HG03175 (cell line): ENCODE data around the gene CSTF1.

Experiments
- ATAC-seq: cut with Tn5 transposase; IDR thresholded peaks from one replicate; pipeline ENCODE4 v1.9.1; 2021; ENCODE audit warnings: mild to moderate bottlenecking, moderate library complexity; ENCODE audit not compliant: unreplicated experiment

Gene CSTF1

DNA sequence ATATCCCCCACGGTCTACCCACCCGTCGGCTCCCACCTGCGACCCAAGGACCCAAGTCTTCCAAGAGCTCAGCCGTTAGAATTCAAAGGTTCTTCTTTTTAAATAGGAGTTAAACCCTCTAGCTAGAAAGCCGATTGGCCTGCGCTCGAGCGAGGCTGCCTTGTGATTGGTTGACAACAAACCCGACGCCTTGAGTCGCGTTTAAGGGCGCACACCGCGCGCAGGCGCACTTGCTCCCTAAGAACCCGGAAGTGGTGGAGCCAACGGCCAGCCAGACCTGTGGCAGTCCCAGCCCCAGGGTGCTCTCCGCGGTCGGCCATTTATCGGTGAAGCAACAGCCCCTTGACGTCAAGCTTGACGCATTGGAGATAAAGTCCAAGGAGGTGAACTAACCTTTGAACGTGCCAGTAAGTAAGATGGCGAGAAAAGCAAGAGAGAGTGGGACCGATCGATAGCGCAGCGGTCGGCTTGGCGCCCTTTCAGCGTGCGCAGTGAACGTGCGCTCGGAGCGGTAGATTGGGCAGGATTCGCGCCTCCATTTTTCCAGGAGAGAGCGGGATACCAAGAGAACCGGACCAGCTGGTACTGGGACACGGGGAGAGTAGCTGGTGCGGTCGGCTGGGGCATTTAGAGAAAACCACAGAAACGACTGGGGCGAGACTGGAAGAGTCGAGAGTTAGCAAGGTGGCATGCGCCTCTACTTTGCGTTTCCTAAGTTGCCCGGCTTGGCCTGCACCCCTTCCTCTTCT lies at the start of gene CSTF1, which contains the start of gene AURKA:
Gene CSTF1 (plus strand): TSS at position 514 of the 749 bp plus-strand sequence. CDS start 2,908 bp downstream, outside the sequence.
Gene AURKA (minus strand): TSS at position 84 of the 749 bp plus-strand sequence. CDS start 4,018 bp downstream, outside the sequence.
- peak; percentile 89 for ATAC-seq

DNA sequence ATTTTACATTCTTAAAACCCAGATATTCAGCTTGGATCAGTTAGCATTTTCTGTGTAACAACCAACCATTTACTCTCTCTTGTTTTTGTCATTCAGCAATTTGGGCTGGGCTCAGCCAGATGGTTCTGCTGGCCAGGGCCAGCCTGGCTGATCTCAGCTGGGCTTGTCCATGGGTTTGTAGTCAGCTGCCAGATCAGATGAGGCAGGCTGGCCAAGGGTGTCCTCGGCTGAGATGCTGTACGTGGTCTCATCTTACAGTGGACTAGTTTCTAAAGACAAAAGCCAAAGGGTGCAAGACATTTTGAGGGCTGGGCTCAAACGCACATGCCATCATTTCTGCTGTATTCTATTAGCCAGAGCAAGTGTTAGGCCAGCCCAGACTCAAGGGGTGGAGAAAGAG lies 49.7 kb upstream of the CSTF1 start:
- no peak for ATAC-seq

DNA sequence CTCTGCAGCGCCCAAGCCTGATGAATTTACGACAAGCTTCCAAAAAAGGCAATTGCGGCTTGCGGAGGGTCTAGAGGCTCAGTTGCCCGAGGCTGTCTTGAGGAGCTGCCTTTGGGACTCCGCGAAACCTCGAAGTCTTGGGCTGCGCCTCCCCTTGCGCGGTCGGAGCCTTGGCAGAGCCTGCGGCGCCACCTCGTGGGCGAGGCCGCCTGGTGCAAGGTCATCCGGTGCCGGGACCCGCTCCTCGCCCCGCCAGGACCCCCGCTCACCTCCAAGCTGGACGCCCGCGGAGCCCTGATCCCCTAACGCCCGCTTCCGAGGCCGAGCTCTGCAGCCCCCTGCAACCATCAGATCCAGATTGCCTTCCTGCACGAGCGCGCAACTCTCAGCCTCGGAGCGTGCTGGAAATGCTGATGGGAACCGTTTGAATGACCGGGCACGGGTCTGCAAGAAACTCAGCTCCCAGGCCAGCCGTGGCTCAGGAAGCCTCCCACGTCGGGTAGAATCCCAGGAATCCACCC lies 48.5 kb upstream of the CSTF1 start:
- ATAC-seq: peak; percentile 62

DNA sequence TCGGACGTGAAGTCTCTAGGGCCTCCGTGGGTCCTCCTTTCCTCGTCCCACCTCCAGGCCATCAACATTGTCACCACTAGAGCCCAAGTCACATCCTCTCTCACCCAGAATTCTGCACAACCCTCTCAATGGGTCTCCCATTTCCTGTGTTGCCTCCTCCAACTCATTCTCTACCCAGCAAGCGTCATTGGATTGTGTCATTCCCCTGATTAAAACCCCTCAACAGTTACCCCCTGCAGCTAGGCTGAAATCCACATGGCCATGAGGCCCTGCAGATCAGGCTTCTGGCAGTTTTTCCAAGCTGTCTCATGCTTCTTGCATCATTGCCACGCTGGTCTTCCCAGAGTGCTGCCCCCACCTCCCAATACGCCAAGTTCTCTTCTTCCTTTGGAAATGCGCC lies 46.5 kb upstream of the CSTF1 start:
- ATAC-seq: no peak

DNA sequence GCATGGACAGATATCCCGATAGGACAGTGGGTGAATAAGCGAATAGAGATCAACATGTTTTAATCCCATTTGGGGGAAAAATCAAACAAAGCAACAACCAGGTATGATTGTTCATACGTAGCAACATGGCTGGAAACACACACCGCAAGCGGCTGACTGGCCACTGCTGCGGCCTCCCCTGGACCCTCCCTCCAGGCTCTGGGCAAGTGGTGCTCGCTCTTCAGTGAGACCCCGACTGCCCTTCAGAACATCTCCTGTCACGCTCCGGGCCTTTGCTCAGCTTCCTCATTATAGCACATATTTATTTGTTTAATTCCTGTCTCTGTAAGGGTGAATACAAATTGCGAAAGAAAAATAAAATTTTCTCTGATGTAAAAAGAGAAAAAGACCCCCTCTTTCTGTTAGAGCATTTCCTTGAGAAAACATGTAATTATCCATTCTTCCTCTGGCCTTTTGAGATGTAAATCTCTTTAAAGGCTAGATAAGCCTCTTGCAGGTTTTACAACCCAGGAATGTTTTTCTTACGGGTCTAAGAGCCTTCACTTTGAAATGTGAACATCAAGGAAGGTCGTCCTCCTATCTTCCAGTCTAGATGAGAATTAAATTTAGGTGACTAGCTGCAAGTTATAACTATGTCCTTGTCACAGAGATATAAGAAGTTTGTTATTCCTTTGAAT lies 44.7 kb upstream of the CSTF1 start:
- no peak for ATAC-seq

DNA sequence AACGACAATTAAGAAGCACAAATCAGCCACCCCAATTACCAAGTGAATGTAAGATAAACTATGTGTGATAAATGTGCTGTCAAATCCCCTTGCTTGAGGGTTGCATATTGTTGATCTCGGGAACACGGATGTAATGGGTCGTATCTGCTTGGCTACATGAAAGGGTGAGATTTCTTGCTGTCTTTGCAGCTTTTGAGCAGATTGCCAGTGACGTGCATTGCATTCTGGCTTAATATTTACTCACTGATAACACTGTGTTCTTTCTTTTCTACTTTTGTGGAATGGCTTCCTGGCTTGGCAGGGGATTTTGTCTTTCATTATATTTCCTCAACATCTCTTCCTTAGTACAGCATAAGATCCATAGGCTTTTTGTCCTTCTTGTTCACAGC lies 44.1 kb upstream of the CSTF1 start:
- ATAC-seq: no peak

DNA sequence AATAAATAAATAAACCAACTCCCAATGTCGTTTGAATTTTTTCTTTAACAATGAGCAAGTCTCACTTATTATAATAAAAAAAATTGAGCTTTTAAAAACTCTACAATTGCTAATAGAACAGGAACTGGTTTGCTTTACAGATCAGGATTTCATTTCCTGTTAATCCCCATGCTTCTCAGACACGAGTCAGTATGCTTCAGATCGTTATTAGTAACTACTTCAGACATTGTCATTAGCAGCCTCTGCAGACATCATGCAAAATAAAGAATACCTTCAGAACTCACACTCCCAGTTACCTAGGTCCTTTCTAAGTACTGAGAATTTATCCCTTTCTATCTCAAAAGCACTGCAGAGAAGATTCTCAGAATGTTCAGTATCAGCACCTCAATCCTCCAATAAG lies 43.7 kb upstream of the CSTF1 start:
- ATAC-seq: no peak

DNA sequence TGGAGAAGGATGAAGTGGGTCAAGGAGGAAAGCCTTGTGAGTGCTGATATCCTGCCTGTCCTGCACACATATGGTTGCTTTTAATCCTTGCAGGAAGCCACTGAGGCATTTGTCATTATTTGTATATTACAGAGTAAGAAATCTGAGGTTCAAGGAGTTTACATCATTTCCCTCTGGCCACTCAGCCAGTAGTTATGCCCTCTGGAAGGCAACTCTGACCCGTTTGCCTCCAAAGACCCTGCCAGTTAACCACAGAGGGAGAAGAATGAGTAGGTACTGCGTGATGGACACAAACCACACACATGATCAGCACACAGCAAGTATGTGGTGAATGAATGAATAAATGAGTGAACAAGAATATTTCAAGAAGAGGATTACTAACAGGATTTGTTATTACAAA lies 41.6 kb upstream of the CSTF1 start:
- no peak for ATAC-seq

DNA sequence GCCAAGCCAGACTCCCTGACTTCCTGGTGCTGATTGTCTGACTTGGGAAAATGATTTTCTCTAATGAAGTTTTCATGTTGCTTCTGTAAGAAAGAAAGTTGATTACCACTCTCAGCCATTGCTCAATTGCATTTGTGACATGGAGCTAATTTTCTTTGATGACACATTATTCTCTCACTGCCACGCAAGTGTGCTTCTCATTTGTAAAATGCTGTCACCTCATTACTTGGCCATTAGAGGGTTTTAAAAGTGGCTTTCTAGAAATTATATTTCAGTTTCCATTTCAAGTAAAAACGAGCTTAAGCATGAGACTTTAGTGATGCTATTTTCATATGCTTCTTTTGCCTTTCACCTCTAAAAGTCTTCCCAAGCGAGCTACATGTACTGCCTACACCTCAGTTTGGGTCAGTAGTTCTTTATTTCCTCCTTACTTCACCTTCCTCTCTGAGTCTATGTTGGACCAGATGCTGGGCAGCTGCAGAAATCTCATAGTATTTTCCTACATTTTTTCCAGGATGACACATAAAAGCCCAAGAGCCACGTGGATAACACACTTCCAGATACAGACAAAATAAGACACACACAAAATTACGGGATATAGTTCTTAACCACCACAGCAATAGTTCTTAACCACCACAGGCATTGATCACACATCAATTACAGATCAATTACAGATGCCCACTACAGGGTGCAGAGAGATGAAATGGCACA lies 39.9 kb upstream of the CSTF1 start:
- ATAC-seq: no peak

DNA sequence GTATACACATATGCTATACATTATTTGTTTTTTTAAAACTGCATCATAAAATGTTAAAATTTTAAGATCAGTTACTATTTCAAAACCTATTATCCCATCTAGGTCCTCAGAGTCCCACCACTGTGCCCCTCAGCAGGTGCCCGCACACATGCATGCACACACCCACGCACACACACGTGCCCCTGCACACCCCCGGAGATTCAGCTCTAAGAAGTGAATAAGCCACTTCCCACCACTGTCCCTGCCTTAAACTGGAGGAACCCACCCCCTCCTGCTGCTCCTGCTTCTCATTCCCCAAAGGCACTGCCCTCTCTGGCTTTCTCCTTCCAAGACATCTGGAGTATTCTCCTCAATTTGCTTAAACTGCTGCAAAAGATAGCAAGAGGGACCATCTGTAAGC lies 39.1 kb upstream of the CSTF1 start:
- ATAC-seq: no peak

DNA sequence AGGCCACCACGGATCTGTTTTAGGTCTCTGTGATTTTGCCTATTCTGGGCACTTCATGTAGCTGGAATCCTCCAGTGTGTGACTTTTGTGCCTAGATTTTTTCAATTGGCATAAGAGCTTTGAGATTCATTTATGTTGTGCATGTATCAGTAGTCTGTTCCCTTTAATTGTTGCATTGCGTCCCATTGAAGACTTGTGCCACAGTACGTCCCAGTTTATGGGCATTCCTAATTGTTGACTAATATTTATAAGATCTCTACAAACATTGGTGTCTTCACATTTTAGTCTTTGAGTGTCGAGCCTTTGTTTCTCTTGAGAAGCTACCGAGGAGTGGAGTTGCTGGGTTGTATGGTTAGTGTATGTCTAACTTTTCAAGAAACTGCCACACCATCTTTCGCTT lies 34.4 kb upstream of the CSTF1 start:
- ATAC-seq: no peak

DNA sequence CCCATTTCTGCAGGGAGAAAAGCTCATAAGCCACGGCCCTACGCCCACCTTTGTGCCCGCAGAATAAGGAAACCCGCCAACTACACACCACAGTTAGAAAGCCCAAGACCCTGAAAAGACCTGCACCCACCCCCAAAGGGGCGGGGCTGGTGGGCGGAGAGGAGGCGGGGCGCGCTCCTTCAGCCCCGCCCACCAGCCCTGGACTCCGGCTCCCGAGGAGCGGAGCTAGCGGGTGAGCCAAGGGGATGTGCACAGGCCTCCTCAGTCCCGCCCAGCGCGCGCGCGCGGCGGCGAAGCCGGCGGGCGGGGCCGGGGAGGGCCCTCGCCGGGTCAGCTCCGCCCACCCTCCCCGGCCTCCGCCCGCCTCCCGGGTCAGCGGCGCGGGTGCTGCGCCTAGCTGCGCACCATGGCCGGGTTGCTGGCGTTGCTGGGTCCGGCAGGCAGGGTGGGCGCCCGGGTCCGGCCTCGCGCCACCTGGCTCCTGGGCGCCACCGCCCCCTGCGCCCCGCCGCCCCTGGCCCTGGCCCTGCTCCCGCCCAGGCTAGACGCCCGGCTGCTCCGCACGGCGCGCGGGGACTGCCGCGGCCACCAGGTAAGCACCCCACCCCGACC lies 33.7 kb upstream of the CSTF1 start, which contains the start of gene FAM210B:
Gene FAM210B (plus strand): TSS at position 375 of the 612 bp plus-strand sequence. CDS start 32 bp downstream, at position 407.
- ATAC-seq: peak; percentile 97

DNA sequence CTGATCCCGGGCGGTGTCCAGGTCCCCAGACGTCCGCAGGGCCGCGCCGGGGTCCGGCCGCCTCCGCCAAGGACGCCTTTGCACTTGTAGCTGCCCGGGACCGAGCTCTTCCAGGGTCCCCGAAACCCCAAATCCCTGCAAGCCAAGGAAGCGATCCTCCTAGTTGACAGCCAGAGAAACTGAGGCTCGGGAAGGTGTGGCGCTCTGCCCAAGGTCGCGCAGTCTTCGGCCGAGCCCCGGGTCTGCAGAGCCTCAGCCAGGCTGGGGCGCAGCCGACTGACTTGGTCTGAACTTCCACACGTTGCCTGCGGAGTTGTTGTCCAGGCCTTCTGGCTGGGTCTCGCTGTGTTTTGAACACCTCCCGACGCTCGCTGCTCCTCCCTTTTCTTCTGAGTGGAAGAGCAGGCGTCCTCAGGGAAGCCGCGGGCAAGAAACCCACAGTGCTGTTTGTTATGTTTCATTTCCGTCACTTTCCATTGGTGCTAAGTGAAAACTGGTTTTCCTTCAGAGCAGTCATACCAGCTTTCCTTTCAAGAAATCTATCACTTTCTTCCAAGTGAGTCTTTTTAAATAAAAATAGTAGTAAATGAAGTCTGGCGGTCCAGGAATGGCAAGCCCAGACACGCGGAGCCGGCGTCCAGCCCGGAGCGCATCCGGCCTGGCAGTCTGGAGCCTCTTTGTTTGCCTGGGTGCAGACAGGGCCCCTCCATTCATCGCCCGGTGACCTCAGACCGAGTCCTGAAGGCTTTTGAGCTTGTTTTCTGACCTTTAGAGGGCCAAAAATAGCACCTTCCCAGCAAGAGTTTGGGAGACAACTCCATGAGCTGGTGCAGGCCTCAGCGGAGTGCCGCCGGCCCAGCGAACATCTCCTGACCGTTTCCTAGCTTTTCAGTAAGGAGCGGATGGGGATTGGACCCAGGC lies 33.0 kb upstream of the CSTF1 start:
- ATAC-seq: no peak

DNA sequence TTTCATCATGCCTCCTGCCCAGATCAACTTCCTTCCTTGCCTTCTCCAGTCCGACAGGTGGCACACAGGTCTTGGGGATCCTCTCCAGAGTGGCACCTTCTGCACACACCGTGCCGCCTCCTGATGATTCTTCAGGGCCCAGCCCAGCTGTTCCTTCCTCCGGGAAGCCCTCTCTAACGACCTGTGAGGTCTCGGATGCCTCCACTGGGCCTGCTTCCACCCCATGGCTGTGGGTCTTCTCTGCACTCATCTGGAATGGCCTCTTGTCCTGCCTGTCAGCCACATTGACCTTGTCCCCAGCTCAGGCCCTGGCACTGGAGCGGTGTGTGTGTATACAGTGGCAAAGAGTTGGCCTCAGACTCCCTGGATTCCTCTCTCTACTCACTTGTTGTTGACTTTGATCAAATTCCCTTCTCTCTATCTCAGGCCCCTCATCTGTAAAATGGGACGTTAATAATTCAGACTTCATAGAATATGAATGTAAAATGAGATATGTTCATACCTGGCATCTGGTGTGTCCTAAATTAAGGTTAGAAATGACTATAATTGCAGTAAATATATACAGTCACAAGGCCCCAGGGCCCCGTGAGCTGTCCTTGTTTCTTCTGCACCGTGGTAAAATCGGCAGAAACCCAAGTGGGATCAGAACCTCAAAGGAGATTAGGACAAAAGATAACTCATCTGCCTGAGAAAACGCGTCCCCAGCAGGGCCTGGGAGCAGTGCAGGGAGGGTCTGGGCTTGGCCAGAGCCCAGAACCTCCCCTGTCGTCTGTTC lies 32.1 kb upstream of the CSTF1 start:
- ATAC-seq: no peak

DNA sequence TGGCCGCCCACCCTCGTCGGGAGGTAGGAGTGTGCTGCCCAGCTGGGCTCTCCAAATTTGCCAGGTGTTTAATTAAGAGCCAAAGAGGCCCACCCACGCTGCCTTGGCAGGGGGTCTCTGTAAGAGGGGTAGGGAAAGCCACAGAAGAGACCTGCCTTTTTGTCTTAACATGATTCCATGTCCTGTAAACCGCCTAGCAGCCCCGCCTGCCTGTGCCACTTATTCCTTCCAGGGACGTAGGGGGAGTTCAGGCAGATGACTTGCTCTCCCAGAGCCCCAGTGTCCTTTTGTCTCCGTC lies 31.6 kb upstream of the CSTF1 start:
- ATAC-seq: no peak

DNA sequence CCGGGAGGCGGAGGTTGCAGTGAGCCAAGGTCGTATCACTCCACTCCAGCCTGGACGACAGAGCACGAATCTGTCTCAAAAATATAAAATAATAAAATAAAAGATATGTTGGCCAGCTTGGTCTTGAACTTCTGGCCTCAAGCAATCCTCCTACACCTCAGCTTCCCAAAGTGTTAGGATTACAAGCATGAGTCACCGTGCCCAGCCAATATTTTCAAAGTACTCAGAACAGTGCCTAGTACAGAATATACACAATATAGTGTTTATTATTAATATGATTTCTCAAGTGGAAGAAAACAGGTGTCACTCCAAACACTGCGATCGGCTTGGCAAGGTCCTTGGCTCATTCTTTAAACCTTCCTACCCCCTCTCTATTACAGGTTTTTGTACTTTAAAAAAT lies 30.5 kb upstream of the CSTF1 start:
- ATAC-seq: no peak

DNA sequence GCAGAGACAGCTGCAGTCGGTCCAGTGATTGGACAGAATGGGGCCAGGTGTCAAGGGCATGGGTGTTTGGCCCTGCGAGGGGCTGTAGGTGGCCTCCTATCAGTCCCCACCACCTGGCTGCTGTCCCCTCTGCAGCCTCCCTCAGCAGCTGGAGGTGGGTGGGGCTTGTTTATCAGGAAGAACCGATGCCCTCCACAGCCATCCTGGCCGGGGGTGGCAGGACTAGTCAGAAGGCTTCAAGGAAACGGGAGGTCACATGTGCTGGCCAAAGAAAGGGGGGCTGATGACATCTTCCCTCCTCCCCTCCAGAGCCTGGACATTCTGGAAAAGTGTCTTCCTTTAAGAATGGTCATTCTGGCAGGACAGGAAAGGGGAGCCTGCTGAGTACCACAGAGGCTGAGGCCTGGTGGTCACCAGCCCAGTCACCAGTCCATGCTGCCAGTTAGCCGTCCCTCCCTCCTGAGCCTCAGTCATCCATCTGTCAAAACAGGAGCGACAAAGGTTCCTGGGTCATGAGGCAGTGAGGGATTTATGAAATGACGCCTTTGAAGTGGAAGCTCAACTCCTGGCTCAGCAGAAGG lies 29.5 kb upstream of the CSTF1 start:
- ATAC-seq: no peak

DNA sequence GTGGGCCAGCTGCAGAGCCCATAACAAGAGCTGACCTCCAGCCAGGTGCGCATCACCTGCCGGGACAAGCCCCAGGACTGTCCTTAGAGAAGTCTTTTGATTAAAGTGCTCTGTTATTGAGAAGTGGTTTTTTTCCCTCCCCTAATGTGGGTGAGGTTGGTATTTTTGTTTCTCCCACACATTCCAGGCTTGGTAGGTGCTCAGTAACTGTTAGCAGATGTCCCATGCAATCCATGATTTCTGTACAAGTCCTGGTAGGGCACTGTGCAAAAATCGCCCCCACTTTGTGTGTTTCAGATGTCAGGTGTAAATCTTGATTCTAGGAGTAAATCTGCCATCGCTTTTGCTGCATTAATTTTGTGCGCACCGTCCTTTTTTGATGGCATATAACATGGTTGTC lies 29.0 kb upstream of the CSTF1 start:
- no peak for ATAC-seq
